ENCODE results near the gene FBXL7.

Gene FBXL7

GRCh38 chr5:15703901-15704300, 203.9 kb downstream of the FBXL7 start:
- DNase-seq (ENCODE audit: low spot score), result no peak
- no peak for TF ChIP-seq CTCF (IDR thresholded peaks at IDR 0.05; ENCODE audit: extremely low read depth, missing control alignments)

GRCh38 chr5:15704397-15704947, 204.5 kb downstream of the FBXL7 start:
- no peak for DNase-seq (ENCODE audit: low spot score)
- no peak for TF ChIP-seq CTCF (IDR thresholded peaks at IDR 0.05; ENCODE audit: extremely low read depth, missing control alignments)

GRCh38 chr5:15707631-15708030, 207.7 kb downstream of the FBXL7 start:
- TF ChIP-seq CTCF (IDR thresholded peaks at IDR 0.05; ENCODE audit: extremely low read depth, missing control alignments), result no peak
- no peak for DNase-seq (ENCODE audit: low spot score)

GRCh38 chr5:15711892-15712291, 211.9 kb downstream of the FBXL7 start:
- TF ChIP-seq CTCF (IDR thresholded peaks at IDR 0.05; ENCODE audit: extremely low read depth, missing control alignments), result no peak
- DNase-seq (ENCODE audit: low spot score), result no peak

GRCh38 chr5:15715535-15715934, 215.6 kb downstream of the FBXL7 start:
- TF ChIP-seq CTCF (IDR thresholded peaks at IDR 0.05; ENCODE audit: extremely low read depth, missing control alignments), result no peak
- DNase-seq (ENCODE audit: low spot score), result no peak

- no peak for DNase-seq (ENCODE audit: low spot score)
- no peak for TF ChIP-seq CTCF (IDR thresholded peaks at IDR 0.05; ENCODE audit: extremely low read depth, missing control alignments)
These were observed 216.0 kb downstream of the FBXL7 start for GRCh38 chr5:15715967-15716366.

GRCh38 chr5:15717001-15717400, 217.0 kb downstream of the FBXL7 start:
- TF ChIP-seq CTCF (IDR thresholded peaks at IDR 0.05; ENCODE audit: extremely low read depth, missing control alignments), result no peak

More at GRCh38 chr5:15717001-15717400, 217.0 kb downstream of the FBXL7 start:
- DNase-seq (ENCODE audit: low spot score), result no peak
